A549 treated with Hydrocortisone at 1 μM for 4 hours (cell line): ENCODE results near the gene AIG1. TPM values are rescaled to one million over a fixed set of nuclear protein-coding genes. Genes with fewer than 3 reads are reported as not detected.

ENCODE experiments used
- total RNA-seq: library from RNA; stranded (reverse); fragments of 200-300 nt; extraction: Qiagen RNA extraction; gene quantifications from 5 replicates; pipeline ENCODE4 v1.2.3, GENCODE V29; 2022

Gene AIG1, protein sequence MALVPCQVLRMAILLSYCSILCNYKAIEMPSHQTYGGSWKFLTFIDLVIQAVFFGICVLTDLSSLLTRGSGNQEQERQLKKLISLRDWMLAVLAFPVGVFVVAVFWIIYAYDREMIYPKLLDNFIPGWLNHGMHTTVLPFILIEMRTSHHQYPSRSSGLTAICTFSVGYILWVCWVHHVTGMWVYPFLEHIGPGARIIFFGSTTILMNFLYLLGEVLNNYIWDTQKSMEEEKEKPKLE
- 22.3 to 25.9 TPM (median 24.3 TPM) in 5 replicates for total RNA-seq

DNA sequence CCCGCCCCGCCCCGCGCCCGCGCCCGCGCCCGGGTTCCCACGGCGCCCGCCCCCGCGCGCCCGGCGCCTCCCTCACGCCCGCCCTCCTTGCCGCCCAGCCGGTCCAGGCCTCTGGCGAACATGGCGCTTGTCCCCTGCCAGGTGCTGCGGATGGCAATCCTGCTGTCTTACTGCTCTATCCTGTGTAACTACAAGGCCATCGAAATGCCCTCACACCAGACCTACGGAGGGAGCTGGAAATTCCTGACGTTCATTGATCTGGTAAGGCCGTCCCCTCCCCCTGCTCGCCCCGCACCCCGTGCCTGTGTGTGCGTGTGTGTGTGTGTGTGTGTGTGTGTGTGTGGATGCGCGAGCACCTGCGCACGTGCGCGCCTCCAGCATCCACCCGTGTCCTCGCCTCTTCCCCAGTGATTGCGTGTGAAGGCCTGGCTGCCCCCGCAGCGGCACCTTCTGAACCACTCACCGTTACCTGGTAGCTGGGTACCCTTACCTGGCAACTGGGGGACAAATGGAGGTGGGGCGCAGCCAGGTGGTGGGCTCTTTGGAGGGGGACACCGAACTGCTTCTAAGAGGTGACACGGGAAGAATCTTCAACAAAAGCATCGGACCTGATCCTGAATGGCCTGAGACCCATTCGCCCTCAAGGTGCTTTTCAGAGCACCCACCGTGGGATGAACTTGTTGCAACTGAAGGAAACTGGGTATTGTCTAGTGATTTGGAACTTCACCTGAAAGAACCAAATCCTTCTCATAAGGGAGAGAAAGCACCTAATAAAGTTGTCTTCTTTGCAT, at the start of gene AIG1:
Gene AIG1 (plus strand): TSS at position 84 of the 791 bp plus-strand sequence. CDS start 37 bp downstream, at position 121.

Other genes with a start within 250 kb of the AIG1 start
- gene HIVEP2, start 115.7 kb upstream of the AIG1 start, total RNA-seq: 2.1 to 5.0 TPM (median 3.6 TPM) in 5 replicates